HG03135 (cell line): ENCODE results near the gene RGS14.

ENCODE experiments used
- ATAC-seq: cut with Tn5 transposase; IDR thresholded peaks from one replicate; pipeline ENCODE4 v1.9.1; 2021; ENCODE audit warnings: mild to moderate bottlenecking, moderate library complexity; ENCODE audit not compliant: unreplicated experiment

RGS14 gene

GRCh38 chr5:177377851-177378776 is 20.4 kb downstream of the RGS14 start:
- ATAC-seq = no peak

- ATAC-seq = peak; percentile 53
Measured at GRCh38 chr5:177378884-177379883, 21.5 kb downstream of the RGS14 start.

- ATAC-seq = no peak
Measured at GRCh38 chr5:177380805-177381126, 23.0 kb downstream of the RGS14 start.

- ATAC-seq = no peak
Measured at GRCh38 chr5:177382423-177383029, 24.8 kb downstream of the RGS14 start.

GRCh38 chr5:177383181-177383580 is 25.5 kb downstream of the RGS14 start:
- no peak for ATAC-seq

GRCh38 chr5:177384134-177384533 is 26.4 kb downstream of the RGS14 start, which contains the start of gene SLC34A1:
Gene SLC34A1, plus strand, starts transcription at chr5:177384434. Its CDS starts 1,308 bp downstream, at chr5:177385742.
- no peak for ATAC-seq

GRCh38 chr5:177385720-177386119 is 28.0 kb downstream of the RGS14 start:
- no peak for ATAC-seq

- ATAC-seq = no peak
Measured at GRCh38 chr5:177386542-177386941, 28.8 kb downstream of the RGS14 start.

GRCh38 chr5:177387405-177387804 is 29.7 kb downstream of the RGS14 start:
- no peak for ATAC-seq

GRCh38 chr5:177388521-177389052 is 30.9 kb downstream of the RGS14 start:
- no peak for ATAC-seq

GRCh38 chr5:177389241-177390169 is 31.8 kb downstream of the RGS14 start:
- no peak for ATAC-seq

GRCh38 chr5:177390363-177391300 is 32.9 kb downstream of the RGS14 start:
- peak; percentile 67 for ATAC-seq

GRCh38 chr5:177392765-177393164 is 35.0 kb downstream of the RGS14 start:
- ATAC-seq = no peak

GRCh38 chr5:177393206-177393765 is 35.6 kb downstream of the RGS14 start:
- ATAC-seq = no peak

GRCh38 chr5:177393990-177394389 is 36.3 kb downstream of the RGS14 start:
- no peak for ATAC-seq

- no peak for ATAC-seq
Measured at GRCh38 chr5:177396078-177396477, 38.4 kb downstream of the RGS14 start.

- ATAC-seq = no peak
Measured at GRCh38 chr5:177396807-177397206, 39.1 kb downstream of the RGS14 start.

GRCh38 chr5:177397875-177398390 is 40.2 kb downstream of the RGS14 start:
- no peak for ATAC-seq
